ENCODE measurements around the gene PIK3C2G. TPM values are rescaled to one million over a fixed set of nuclear protein-coding genes. Genes with fewer than 3 reads are reported as not detected.
"Not testable (repeated sequence)": the region's sequence is repeated elsewhere in the genome, so short reads cannot be mapped to it uniquely, and the experiment has no call there.

Gene PIK3C2G
- total RNA-seq, result not detected

- no peak for DNase-seq (ENCODE audit: low spot score)
- intact Hi-C loops (cut with DNase I), result no loop called here
These were observed at the start of gene PIK3C2G for GRCh38 chr12:18261273-18261672. Gene PIK3C2G, plus strand, starts transcription at chr12:18261518. Its CDS starts 20,564 bp downstream, at chr12:18282082.

GRCh38 chr12:18217966-18218365, 43.4 kb upstream of the PIK3C2G start:
- intact Hi-C loops (cut with DNase I), result no loop called here
- no peak for DNase-seq (ENCODE audit: low spot score)
- ATAC-seq, result no peak

More at GRCh38 chr12:18261273-18261672, at the start of gene PIK3C2G:
- no peak for ATAC-seq

GRCh38 chr12:18221726-18222125, 39.6 kb upstream of the PIK3C2G start:
- no peak for ATAC-seq

GRCh38 chr12:18222699-18223098, 38.6 kb upstream of the PIK3C2G start:
- ATAC-seq, result no peak
- intact Hi-C loops (cut with DNase I), result no loop called here

More at GRCh38 chr12:18221726-18222125, 39.6 kb upstream of the PIK3C2G start:
- intact Hi-C loops (cut with DNase I), result no loop called here
- no peak for DNase-seq (ENCODE audit: low spot score)

GRCh38 chr12:18224745-18225144, 36.6 kb upstream of the PIK3C2G start:
- DNase-seq (ENCODE audit: low spot score) (no peak), ATAC-seq (peak; percentile 52)
- intact Hi-C loops (cut with DNase I), result no loop called here

More at GRCh38 chr12:18222699-18223098, 38.6 kb upstream of the PIK3C2G start:
- no peak for DNase-seq (ENCODE audit: low spot score)

- intact Hi-C loops (cut with DNase I), result no loop called here
- DNase-seq (ENCODE audit: low spot score) (no peak), ATAC-seq (no peak)
These were observed 21.8 kb upstream of the PIK3C2G start for GRCh38 chr12:18239526-18239925.

GRCh38 chr12:18242380-18243089, 18.8 kb upstream of the PIK3C2G start:
- no peak for ATAC-seq
- no peak for DNase-seq (ENCODE audit: low spot score)
- intact Hi-C loops (cut with DNase I), result no loop called here

- ATAC-seq (no peak), DNase-seq (ENCODE audit: low spot score) (no peak)
- intact Hi-C loops (cut with DNase I), result no loop called here
These were observed 18.1 kb upstream of the PIK3C2G start for GRCh38 chr12:18243238-18243637.

- ATAC-seq, result no peak
- DNase-seq (ENCODE audit: low spot score), result no peak
- intact Hi-C loops (cut with DNase I), result no loop called here
These were observed 15.3 kb upstream of the PIK3C2G start for GRCh38 chr12:18246066-18246465.

GRCh38 chr12:18250313-18250916, 10.9 kb upstream of the PIK3C2G start:
- no peak for DNase-seq (ENCODE audit: low spot score)
- intact Hi-C loops (cut with DNase I), result loop anchor here (10.0 kb wide), 1 partner anchor 934 kb away; no protein-coding TSS in a partner anchor
- peak; percentile 48 for ATAC-seq

GRCh38 chr12:18254081-18254480, 7.2 kb upstream of the PIK3C2G start:
- intact Hi-C loops (cut with DNase I), result loop anchor here (10.0 kb wide), 1 partner anchor 931 kb away; no protein-coding TSS in a partner anchor
- DNase-seq (ENCODE audit: low spot score), result no peak
- ATAC-seq, result no peak

- ATAC-seq; DNase-seq (ENCODE audit: low spot score): not testable (repeated sequence)
- intact Hi-C loops (cut with DNase I), result loop anchor here (10.0 kb wide), 1 partner anchor 930 kb away; no protein-coding TSS in a partner anchor
These were observed 6.3 kb upstream of the PIK3C2G start for GRCh38 chr12:18255004-18255403.

GRCh38 chr12:18257251-18257650, 4.1 kb upstream of the PIK3C2G start:
- no peak for DNase-seq (ENCODE audit: low spot score)
- ATAC-seq, result no peak
- intact Hi-C loops (cut with DNase I), result loop anchor here (10.0 kb wide), 1 partner anchor 928 kb away; no protein-coding TSS in a partner anchor

- DNase-seq (ENCODE audit: low spot score) (no peak), ATAC-seq (no peak)
- intact Hi-C loops (cut with DNase I), result loop anchor here (10.0 kb wide), 1 partner anchor 926 kb away; no protein-coding TSS in a partner anchor
These were observed 2.4 kb upstream of the PIK3C2G start for GRCh38 chr12:18258929-18259328.

- DNase-seq (ENCODE audit: low spot score) (no peak), ATAC-seq (no peak)
- intact Hi-C loops (cut with DNase I), result loop anchor here (10.0 kb wide), 1 partner anchor 925 kb away; no protein-coding TSS in a partner anchor
These were observed 1.2 kb upstream of the PIK3C2G start for GRCh38 chr12:18259906-18260682.

GRCh38 chr12:18261906-18262305, 588 bp downstream of the PIK3C2G start:
- no peak for ATAC-seq
- no peak for DNase-seq (ENCODE audit: low spot score)
- intact Hi-C loops (cut with DNase I), result no loop called here

GRCh38 chr12:18262514-18262913, 1.2 kb downstream of the PIK3C2G start:
- ATAC-seq (no peak), DNase-seq (ENCODE audit: low spot score) (no peak)
- intact Hi-C loops (cut with DNase I), result no loop called here

GRCh38 chr12:18264581-18265075, 3.3 kb downstream of the PIK3C2G start:
- intact Hi-C loops (cut with DNase I), result no loop called here
- DNase-seq (ENCODE audit: low spot score) (no peak), ATAC-seq (no peak)

- no peak for DNase-seq (ENCODE audit: low spot score)
- no peak for ATAC-seq
- intact Hi-C loops (cut with DNase I), result no loop called here
These were observed 6.2 kb downstream of the PIK3C2G start for GRCh38 chr12:18267427-18268099.
